T-helper 1 cell (primary cell): Measurements from ENCODE around the gene BAIAP2L2.

Source experiments
- DNase-seq, 5 donors: peaks; one replicate each; pipeline ENCODE4 v3.0.0-alpha.2; 2012 to 2020

The BAIAP2L2 gene

GRCh38 chr22:38036392-38037062, 74.0 kb downstream of the BAIAP2L2 start:
- no peak for DNase-seq

DNA sequence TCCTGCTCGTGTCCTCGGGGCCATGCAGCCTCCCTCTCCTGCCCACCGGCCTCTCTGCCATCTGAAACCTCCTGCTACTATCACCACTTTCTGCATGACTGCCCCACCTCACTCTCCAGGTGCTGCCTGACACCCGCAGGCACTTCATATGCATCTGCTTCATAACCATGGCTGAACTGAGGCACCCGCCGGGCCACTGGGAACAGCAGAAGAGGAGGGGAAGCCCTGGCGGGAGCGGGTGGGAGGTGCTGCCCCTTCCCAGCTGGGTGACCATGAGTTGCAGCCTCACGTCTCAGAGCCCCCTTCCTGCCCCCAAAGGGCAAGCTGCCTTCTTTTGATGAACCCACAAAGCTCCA, 75.0 kb downstream of the BAIAP2L2 start:
- DNase-seq: no peak
